Activated naive CD4-positive, alpha-beta T cell treated with anti-CD3 and anti-CD28 coated beads for 36 hours (primary cell): Measurements from ENCODE around the gene ANGPTL8. TPM values are rescaled to one million over a fixed set of nuclear protein-coding genes. Genes with fewer than 3 reads are reported as not detected.
A peak's percentile ranks its signal among the peaks of the same experiment; 100 is the strongest.

Experiments used
- CTCF ChIA-PET: fragments of 350-600 bp; sonication (Branson Sonifier 250); formaldehyde crosslinking; loops from one replicate; lab custom pipeline; 2021; ENCODE audit warnings: antibody characterized with exemption; lab: Charles Lee
- DNase-seq: peaks from one replicate; pipeline ENCODE4 v3.0.0-alpha.2; 2020
- H3K27ac Mint-ChIP-seq: one replicate; pipeline ENCODE4 v1.8.0; 2021; ENCODE audit warnings: mild to moderate bottlenecking, mixed read lengths
- H3K27me3 Mint-ChIP-seq: one replicate; pipeline ENCODE4 v1.8.0; 2021; ENCODE audit warnings: low read depth, mixed read lengths
- H3K36me3 Mint-ChIP-seq: one replicate; pipeline ENCODE4 v1.8.0; 2021; ENCODE audit warnings: low read depth, mixed read lengths
- H3K4me1 Mint-ChIP-seq: one replicate; pipeline ENCODE4 v1.8.0; 2021; ENCODE audit warnings: low read depth, mixed read lengths
- H3K4me3 Mint-ChIP-seq: one replicate; pipeline ENCODE4 v1.8.0; 2021; ENCODE audit warnings: mild to moderate bottlenecking, moderate library complexity, mixed read lengths
- H3K9me3 Mint-ChIP-seq: one replicate; pipeline ENCODE4 v1.8.0; 2021; ENCODE audit warnings: mixed read lengths
- intact Hi-C: fragments of 100-400 bp; cut with micrococcal nuclease; formaldehyde crosslinking; loops from one replicate; pipeline ENCODE4 v1.15.1; 2023
- total RNA-seq, 2 experiments: library from RNA; stranded (reverse); gene quantifications; one replicate each; pipeline ENCODE4 v1.2.3, GENCODE V29; 2021

The ANGPTL8 gene, protein sequence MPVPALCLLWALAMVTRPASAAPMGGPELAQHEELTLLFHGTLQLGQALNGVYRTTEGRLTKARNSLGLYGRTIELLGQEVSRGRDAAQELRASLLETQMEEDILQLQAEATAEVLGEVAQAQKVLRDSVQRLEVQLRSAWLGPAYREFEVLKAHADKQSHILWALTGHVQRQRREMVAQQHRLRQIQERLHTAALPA
- not detected for total RNA-seq

DNA sequence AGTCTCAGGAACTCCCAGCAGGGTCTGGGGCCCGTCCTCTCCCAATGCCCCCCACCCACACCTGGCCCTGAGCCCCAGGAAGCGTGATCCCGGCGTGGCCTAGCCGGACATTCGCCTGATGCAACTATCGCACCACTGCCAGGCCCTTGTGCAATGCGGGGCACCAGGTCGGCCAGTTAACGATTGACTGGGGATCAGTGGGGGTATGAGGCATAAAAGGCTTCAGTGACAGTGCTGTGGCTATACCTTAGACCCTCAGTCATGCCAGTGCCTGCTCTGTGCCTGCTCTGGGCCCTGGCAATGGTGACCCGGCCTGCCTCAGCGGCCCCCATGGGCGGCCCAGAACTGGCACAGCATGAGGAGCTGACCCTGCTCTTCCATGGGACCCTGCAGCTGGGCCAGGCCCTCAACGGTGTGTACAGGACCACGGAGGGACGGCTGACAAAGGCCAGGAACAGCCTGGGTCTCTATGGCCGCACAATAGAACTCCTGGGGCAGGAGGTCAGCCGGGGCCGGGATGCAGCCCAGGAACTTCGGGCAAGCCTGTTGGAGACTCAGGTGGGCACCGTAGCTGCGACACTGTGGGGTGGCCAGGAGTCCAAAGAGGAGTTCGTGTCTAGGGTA is at the start of gene ANGPTL8:
ANGPTL8 (plus strand) TSS at position 243 of the 624 bp plus-strand sequence; CDS start at position 262, 19 bp downstream.
- CTCF ChIA-PET, result no interaction called here
- H3K27me3 Mint-ChIP-seq, result peaks cover 9% of the 10 kb centered on the region
- H3K36me3 Mint-ChIP-seq, result no peaks in the 10 kb centered on the region
- H3K4me3 Mint-ChIP-seq, result no peak within 1 kb of the TSS
- DNase-seq, result no peak
- peaks cover 5% of the 10 kb centered on the region for H3K4me1 Mint-ChIP-seq
- peaks cover 9% of the 10 kb centered on the region for H3K9me3 Mint-ChIP-seq
- no peak within 1 kb of the TSS for H3K27ac Mint-ChIP-seq
- intact Hi-C loops, result no loop called here

DNA sequence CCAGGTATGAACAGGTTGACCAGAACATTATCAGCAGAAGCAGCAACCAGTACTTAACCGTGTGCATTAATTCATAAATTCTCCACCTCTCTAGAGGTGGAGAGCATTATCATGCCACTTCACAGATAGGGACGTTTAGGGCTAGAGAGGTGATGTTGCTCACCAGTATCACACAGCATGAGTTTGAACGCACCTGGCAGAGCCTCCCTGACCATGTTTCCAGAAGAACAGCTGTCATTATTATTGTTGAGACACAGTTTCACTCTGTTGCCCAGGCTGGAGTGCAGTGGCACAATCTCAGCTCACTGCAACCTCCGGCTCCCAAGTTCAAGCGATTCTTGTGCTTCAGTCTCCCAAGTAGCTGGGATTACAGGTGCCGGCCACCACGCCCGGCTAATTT is 48.9 kb upstream of the ANGPTL8 start:
- no peaks in the 10 kb centered on the region for H3K9me3 Mint-ChIP-seq
- H3K27me3 Mint-ChIP-seq, result peaks cover 1% of the 10 kb centered on the region
- peaks cover 2% of the 10 kb centered on the region for H3K4me1 Mint-ChIP-seq
- no peak for DNase-seq
- intact Hi-C loops, result no loop called here
- no peak overlapping the region for H3K27ac Mint-ChIP-seq
- H3K4me3 Mint-ChIP-seq, result no peak overlapping the region
- CTCF ChIA-PET, result interaction anchor here (1.4 kb wide), 1 partner anchor 52 kb away, joined by 4 read pairs; no protein-coding TSS in a partner anchor
- H3K36me3 Mint-ChIP-seq, result no peaks in the 10 kb centered on the region

DNA sequence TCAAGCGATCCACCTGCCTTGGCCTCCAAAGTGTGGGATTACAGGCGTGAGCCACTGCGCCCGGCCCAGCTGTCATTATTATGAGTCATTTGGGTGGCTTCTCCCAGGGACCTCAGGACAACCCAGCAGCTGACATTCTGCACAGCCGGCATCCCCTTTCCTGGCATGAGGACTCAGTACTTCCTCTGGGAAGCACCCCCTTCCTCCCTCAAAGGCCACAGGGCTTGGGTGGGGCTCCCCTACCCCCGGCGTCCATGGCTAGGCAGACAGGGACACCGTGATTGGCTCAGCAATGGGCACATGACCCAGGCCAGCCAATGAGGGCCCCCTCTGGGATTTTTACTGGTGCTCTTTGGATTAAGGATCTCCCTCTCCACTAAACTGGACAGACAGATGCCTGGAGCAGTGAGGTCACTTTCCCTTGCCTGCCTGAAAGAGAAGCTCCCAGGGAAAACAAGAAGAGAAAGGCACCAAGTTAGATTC is 48.1 kb upstream of the ANGPTL8 start:
- intact Hi-C loops, result no loop called here

DNA sequence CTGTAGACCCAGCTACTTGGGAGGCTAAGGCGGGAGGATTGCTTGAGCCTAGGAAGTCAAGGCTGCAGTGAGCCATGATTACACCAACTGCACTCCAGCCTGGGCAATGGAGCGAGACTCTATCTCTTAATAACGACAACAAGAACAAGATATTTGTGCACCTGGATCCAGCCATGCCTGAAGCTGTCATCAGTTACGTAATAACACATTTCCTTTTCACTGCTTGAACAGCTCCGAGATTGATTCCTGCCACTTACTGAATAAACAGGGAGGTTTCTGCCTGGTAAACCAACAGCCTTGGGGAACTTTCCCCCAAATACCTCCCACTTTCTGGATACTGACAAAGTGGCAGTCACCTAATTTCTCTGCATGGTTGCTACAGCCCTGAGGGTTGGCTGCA is 47.5 kb upstream of the ANGPTL8 start:
- Mint-ChIP-seq H3K9me3 (no peaks in the 10 kb centered on the region), H3K27me3 (peaks cover 10% of the 10 kb centered on the region), H3K27ac (no peak overlapping the region), H3K36me3 (no peaks in the 10 kb centered on the region), H3K4me3 (no peak overlapping the region), H3K4me1 (peaks cover 6% of the 10 kb centered on the region)
- CTCF ChIA-PET, result no interaction called here
- DNase-seq, result no peak
- intact Hi-C loops, result no loop called here

More for the DNA sequence above, 48.1 kb upstream of the ANGPTL8 start:
- Mint-ChIP-seq H3K9me3 (no peaks in the 10 kb centered on the region), H3K4me3 (no peak overlapping the region), H3K4me1 (peaks cover 3% of the 10 kb centered on the region), H3K36me3 (no peaks in the 10 kb centered on the region), H3K27ac (no peak overlapping the region), H3K27me3 (peaks cover 7% of the 10 kb centered on the region)
- DNase-seq, result no peak
- CTCF ChIA-PET, result no interaction called here

DNA sequence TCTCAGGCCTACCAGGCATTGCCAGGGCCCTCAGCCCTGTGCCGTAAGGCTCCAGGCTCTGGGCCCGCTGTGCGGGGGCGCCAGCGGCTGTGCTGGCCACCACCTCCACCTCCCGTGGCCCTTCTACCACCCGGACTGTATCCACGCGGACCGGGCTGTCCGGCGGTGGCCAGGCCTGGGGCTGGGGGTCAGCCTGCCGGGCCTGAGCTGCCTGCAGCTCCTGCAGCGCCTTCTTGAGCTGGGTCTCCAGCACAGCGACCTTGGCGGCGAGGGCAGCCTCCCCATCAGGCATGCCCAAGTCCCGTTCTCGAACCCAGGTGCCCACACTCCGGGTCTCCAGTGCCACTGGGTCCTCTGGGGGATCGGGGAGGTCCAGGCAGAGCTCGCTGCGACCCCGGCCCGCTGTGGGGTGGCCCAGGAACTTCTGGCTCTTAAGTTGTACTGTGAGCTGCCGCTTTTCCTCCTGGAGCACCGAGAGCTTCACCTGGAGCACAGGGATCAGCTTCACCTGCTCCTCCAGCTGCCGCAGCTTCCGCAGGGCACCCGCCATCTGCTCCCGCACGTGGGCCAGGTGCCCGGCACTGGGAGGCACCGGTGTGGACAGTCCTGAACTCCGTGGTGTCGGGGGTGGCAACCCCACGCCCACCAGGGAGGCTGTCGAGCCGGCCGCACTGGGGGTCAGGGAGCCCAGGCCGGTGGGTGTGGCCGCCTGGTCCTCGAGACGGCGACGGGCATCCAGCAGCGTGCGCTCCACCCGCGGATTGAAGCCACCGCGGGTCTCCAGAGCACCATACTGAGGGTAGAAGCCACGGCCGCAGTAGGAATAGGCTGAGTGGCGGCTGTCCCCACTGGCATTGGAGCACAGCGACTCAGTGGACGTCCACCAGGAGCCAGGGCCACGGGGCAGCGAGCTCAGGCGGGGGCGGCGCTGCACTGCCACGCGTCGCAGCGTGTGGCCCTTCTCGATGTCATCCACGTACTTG is 46.2 kb upstream of the ANGPTL8 start:
- peaks cover 12% of the 10 kb centered on the region for H3K27me3 Mint-ChIP-seq
- no peak for DNase-seq
- intact Hi-C loops, result no loop called here
- no peak overlapping the region for H3K27ac Mint-ChIP-seq
- H3K36me3 Mint-ChIP-seq, result no peaks in the 10 kb centered on the region
- H3K4me3 Mint-ChIP-seq, result no peak overlapping the region
- peaks cover 6% of the 10 kb centered on the region for H3K4me1 Mint-ChIP-seq
- H3K9me3 Mint-ChIP-seq, result no peaks in the 10 kb centered on the region
- CTCF ChIA-PET, result interaction anchor here (0.6 kb wide), 1 partner anchor 507 kb away, joined by 4 read pairs; no protein-coding TSS in a partner anchor

DNA sequence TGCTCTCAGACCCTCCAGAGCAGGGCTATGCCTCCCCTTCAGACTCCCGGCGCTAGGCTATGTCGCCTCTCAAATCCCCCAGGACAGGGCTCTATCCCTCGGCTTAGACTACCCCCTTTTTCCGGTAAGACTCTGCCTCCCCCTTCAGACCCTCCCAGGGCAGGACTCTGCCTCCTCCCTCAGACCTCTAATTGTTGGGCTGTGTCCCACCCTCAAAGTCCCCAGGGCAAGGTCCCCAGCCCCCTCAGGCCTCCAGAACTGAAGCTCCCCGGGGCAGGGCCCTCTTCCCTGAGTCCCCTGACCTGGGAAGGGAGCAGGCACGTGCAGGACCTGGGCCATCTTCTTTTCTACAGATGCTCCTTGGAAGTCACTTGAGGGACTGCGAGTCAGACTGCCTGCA is 45.2 kb upstream of the ANGPTL8 start:
- DNase-seq, result no peak
- Mint-ChIP-seq H3K4me1 (peaks cover 6% of the 10 kb centered on the region), H3K9me3 (no peaks in the 10 kb centered on the region)

DNA sequence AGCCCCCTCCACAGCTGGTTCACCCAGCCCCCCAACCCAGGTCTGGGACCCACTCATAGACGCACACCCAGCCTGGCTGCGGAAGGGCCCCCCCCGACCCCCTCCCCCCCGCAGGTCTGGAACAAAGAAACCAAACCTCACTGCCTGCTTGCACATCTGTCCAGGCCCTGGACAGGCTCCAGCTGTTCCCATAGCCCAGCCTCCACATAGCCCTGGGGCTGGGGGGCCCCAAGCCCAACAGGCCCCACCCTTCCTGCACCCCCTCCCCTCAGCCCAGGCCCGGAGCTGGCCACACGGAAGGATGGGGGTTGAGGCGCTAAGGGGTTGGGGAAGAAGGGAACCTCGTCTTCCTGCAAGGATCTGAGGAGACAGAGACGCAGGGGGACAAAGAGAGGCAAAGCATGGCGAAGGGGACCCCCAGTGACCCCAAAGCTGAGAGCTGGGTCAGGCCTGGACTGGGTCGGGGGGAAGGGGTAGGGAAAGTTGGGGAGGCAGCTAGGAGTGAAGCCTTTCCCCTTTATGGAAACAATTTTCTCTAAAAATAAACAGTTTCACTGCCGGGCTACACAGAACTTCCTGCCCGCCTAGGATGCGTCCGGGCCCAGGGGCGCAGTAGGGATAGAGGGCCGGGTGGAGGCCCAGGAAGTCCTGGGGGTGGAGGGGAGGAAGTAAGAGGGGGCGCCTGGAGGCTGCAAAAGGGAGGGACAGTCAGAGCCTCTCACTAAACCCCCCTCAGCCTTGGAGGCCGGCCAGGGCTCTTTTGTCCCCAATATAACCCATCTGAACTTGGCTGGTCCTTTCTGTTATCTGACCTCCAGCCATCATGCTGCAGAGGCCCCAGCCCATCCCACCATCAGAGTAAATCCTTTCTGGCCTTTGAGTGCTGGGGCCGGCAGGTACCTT is 44.5 kb upstream of the ANGPTL8 start:
- peaks cover 6% of the 10 kb centered on the region for H3K4me1 Mint-ChIP-seq
- CTCF ChIA-PET, result no interaction called here
- intact Hi-C loops, result loop anchor here (5.0 kb wide), 2 partner anchors 47 to 258 kb away; no protein-coding TSS in a partner anchor
- no peaks in the 10 kb centered on the region for H3K36me3 Mint-ChIP-seq
- H3K27ac Mint-ChIP-seq, result no peak overlapping the region
- H3K9me3 Mint-ChIP-seq, result no peaks in the 10 kb centered on the region
- no peak overlapping the region for H3K4me3 Mint-ChIP-seq
- peak; percentile 9 for DNase-seq
- peaks cover 12% of the 10 kb centered on the region for H3K27me3 Mint-ChIP-seq

More for the DNA sequence above, 45.2 kb upstream of the ANGPTL8 start:
- intact Hi-C loops, result no loop called here
- Mint-ChIP-seq H3K4me3 (no peak overlapping the region), H3K27me3 (peaks cover 12% of the 10 kb centered on the region), H3K27ac (no peak overlapping the region), H3K36me3 (no peaks in the 10 kb centered on the region)
- CTCF ChIA-PET, result no interaction called here

DNA sequence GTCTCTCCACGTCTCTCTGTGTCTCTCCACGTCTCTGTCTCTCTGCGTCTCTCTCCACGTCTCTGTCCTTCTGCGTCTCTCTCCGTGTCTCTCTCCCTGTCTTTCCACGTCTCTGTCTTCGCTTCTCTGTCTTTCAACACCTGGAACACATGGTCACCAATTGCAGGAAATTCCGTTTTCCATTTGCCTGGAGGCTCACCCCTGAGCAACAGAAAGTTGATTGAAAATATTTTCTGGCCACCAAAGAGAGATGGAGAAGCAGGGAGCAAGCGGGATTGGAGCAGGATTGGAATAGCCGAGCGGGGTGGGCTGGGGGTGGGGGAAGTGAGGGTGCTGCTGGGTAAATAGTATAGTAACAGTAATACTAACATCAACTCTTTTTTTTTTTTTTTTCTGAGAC is 43.7 kb upstream of the ANGPTL8 start:
- peaks cover 6% of the 10 kb centered on the region for H3K4me1 Mint-ChIP-seq
- no peak for DNase-seq
- no peaks in the 10 kb centered on the region for H3K9me3 Mint-ChIP-seq
- CTCF ChIA-PET, result interaction anchor here (0.6 kb wide), 1 partner anchor 1053 kb away, joined by 3 read pairs; no protein-coding TSS in a partner anchor
- intact Hi-C loops, result loop anchor here (5.0 kb wide), 2 partner anchors 47 to 258 kb away; no protein-coding TSS in a partner anchor
- H3K36me3 Mint-ChIP-seq, result no peaks in the 10 kb centered on the region
- no peak overlapping the region for H3K4me3 Mint-ChIP-seq
- H3K27ac Mint-ChIP-seq, result no peak overlapping the region
- H3K27me3 Mint-ChIP-seq, result peaks cover 12% of the 10 kb centered on the region

DNA sequence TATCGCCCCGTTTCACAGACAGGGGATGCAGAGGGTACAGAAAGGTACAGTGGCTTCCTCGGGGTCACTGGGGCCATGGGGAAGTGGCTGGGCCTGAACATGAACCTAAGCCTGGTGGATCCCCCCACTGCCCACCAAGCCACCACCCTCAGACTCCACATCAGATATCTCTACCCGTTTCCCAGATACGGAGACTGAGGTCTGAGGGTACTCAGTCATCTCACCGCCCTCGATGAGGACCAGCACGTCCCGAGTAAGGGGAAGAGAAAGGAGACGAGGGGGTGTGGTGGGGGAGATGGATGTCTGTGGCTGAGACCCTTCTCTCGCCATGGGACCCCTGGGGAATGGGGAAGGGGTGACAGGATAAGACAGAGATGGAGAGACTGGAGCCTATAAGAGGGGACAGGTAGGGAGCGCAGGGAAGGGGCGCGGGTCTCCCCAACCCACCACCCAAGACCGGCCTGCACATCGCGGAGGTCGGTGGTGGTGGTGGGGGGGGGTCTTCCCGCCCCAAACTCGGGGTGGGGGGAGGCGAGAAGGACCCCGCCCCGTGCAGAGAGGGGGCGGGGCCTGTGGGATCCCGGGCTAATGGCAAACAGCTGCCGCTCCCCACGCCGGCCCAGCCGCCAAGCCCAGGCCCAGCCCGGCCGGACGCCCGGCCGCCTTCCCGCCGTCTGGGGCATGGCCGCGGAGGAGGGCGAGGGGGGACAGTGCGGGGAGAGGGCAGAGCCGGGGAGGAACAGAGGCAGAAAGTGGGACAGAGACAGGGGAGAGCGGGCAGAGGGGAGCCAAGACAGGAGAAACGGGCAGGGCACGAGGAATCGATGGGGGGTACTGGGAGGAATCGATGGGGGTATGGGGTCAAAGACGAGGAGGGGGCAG is 42.8 kb upstream of the ANGPTL8 start:
- CTCF ChIA-PET, result interaction anchor here (0.6 kb wide), 1 partner anchor 1054 kb away, joined by 3 read pairs; no protein-coding TSS in a partner anchor
- peaks cover 6% of the 10 kb centered on the region for H3K4me1 Mint-ChIP-seq
- no peak overlapping the region for H3K27ac Mint-ChIP-seq
- peak overlapping the region; percentile 66 for H3K4me3 Mint-ChIP-seq
- intact Hi-C loops, result loop anchor here (5.0 kb wide), 2 partner anchors 46 to 259 kb away; no protein-coding TSS in a partner anchor
- no peaks in the 10 kb centered on the region for H3K36me3 Mint-ChIP-seq
- H3K27me3 Mint-ChIP-seq, result peaks cover 12% of the 10 kb centered on the region
- H3K9me3 Mint-ChIP-seq, result no peaks in the 10 kb centered on the region
- DNase-seq, result no peak

DNA sequence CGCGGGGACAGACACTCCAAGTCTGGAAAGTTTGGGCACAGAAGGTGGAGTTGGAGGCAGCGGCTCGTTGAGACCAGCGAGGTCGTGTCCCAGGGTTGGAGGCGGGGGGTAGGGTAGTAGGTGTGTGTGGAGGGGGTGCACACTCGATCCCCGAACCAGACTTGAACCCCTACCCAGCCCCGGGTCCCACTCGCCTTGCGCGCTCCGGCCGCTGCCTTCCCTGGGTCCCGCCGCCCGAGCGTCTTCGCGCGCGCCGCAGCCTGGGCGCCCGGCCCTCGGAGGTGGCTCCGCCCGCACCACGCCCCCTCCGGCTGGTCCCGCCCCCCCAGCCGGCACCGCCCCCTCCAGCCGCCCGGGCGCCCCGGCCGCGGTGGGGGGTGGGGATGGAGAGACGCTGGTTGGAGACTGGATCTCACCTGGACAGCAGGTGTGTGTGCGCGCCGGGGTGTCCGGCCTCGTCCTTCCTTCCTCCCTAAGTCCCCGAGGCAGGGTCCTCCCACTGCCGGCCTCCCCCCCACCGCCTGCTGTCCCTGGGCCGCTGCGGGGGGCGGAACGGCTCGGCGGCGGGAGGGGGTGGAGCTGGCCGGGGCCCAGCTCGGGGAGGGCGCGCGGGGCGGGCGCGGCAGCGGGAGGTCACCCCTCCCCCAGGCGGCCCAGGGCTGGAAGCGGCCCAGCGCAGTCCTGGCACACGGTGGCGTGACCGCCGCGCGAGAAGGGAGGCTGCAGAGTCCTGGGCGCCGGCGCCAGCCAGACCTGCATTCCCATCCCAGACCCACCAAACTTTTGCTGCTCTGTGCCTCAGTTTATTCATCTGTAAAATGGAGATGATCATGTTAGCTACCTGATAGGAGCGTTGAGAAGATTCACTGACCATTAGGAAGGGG is 41.9 kb upstream of the ANGPTL8 start, which contains the start of gene KANK2:
KANK2 (minus strand) TSS at position 255 of the 884 bp plus-strand sequence. CDS start 3,034 bp downstream, outside the sequence.
- intact Hi-C loops, result loop anchor here (5.0 kb wide), 2 partner anchors 45 to 260 kb away; no protein-coding TSS in a partner anchor
- no peaks in the 10 kb centered on the region for H3K9me3 Mint-ChIP-seq
- H3K4me1 Mint-ChIP-seq, result peaks cover 6% of the 10 kb centered on the region
- DNase-seq, result peak; percentile 73
- H3K36me3 Mint-ChIP-seq, result no peaks in the 10 kb centered on the region
- H3K27ac Mint-ChIP-seq, result no peak within 1 kb of the TSS
- H3K4me3 Mint-ChIP-seq, result peak within 1 kb of the TSS; percentile 66
- H3K27me3 Mint-ChIP-seq, result peaks cover 12% of the 10 kb centered on the region
- CTCF ChIA-PET, result interaction anchor here (1.0 to 1.2 kb wide), 2 partner anchors 71 to 185 kb away, joined by 4 to 5 read pairs; no protein-coding TSS in a partner anchor
